ENCODE data around the gene CFAP70.
"Not testable (repeated sequence)": the region's sequence is repeated elsewhere in the genome, so short reads cannot be mapped to it uniquely, and the experiment has no call there.

The CFAP70 gene

GRCh38 chr10:73262880-73263555 is 95.6 kb downstream of the CFAP70 start:
- no peak for DNase-seq
- in situ Hi-C loops (cut with HindIII; ENCODE audit: low pct_ligation_motif_present, low pct_unique_long_range_greater_than_20kb, low sequenced_read_pairs), result no loop called here

DNA sequence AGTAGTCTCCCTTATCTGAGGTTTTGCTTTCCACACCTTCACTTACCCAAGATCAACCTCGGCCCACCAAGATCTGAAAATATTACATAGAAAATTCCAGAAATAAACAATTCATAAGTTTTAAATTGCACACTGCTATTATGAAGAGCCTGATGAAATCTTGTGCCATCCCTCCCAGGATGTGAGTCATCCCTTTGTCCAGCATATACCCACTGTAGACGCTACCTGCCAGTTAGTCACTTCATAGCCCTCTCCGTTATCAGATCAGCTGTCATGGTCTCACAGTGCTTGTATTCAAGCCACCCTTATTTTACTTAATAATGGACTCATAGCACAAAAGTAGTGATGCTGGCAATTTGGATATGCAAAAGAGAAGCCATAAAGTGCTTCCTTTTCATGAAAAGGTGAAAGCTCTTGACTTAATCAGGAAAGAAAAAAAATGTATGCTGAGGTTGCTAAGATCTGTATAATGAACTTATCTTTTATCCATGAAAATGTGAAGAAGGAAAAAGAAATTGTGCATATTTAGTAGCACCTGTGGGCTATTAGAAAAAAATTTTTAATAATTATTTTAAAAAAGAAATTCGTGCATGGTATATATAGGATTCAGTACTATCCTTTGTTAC is 96.4 kb downstream of the CFAP70 start:
- in situ Hi-C loops (cut with HindIII; ENCODE audit: low pct_ligation_motif_present, low pct_unique_long_range_greater_than_20kb, low sequenced_read_pairs), result no loop called here

GRCh38 chr10:73261362-73261995 is 97.2 kb downstream of the CFAP70 start:
- in situ Hi-C loops (cut with HindIII; ENCODE audit: low pct_ligation_motif_present, low pct_unique_long_range_greater_than_20kb, low sequenced_read_pairs), result no loop called here

More for the DNA sequence above, 96.4 kb downstream of the CFAP70 start:
- DNase-seq, result peak; percentile 95

GRCh38 chr10:73258612-73259011 is 100.1 kb downstream of the CFAP70 start:
- in situ Hi-C loops (cut with HindIII; ENCODE audit: low pct_ligation_motif_present, low pct_unique_long_range_greater_than_20kb, low sequenced_read_pairs); DNase-seq: not testable (repeated sequence)

More at GRCh38 chr10:73261362-73261995, 97.2 kb downstream of the CFAP70 start:
- no peak for DNase-seq

DNA sequence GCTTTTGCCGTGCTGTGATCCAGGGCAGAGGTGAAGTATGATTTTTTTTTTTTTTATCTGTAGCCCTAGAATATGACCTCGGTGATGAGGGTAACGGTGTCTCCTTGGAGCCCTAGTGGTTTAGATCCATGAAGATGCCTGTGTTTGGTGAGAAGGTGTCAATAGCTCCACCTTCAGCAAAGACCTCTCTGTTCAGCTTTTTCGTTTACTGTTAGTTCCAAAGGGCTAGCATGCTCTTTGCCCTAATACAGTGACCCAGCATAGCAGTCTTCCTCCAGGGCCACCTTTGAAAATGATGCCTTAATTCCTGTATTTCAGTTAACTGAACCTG is 105.5 kb downstream of the CFAP70 start:
- in situ Hi-C loops (cut with HindIII; ENCODE audit: low pct_ligation_motif_present, low pct_unique_long_range_greater_than_20kb, low sequenced_read_pairs), result no loop called here
- DNase-seq, result peak; percentile 40

DNA sequence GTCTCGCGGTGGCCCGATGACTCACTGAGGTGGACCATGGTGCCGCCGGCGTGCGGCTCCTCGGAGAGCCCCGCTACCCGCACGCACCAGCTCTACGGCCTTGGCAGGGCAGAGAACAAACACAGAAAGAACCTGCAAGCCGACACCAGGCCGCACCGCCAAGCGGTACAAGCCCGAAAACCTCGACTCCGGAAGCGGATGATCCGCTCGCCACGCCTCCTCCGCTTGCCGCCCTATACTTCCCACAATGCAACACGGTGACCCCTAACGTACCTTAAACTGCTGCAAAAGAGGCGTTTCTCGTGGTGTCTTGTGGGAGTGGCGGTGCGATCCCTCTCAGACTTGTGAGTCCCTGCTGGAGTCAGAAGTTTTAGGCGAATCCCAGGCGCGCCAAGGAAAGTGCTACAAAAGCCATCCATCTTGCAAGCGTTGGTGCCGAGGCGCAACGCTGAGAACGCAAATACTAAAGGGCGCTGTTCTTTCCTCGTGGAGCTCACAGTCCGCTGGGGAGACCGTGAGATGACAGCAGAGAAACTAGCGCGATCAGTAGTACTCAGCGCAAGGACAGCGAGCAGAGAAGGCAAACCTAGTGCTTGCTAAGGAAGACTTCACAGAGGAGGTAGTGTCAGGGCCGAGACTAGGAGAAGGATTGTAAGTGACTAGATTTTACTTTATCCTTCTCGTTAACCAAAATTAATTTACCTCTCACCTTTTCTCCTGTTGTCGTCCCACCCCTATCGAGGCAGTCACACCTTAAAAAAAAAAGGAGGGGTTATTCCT is 106.0 kb downstream of the CFAP70 start, which contains the start of gene MRPS16:
MRPS16 (minus strand) TSS at position 200 of the 780 bp plus-strand sequence; CDS start at position 38, 162 bp downstream.
- in situ Hi-C loops (cut with HindIII; ENCODE audit: low pct_ligation_motif_present, low pct_unique_long_range_greater_than_20kb, low sequenced_read_pairs), result no loop called here
- DNase-seq, result peak; percentile 98

DNA sequence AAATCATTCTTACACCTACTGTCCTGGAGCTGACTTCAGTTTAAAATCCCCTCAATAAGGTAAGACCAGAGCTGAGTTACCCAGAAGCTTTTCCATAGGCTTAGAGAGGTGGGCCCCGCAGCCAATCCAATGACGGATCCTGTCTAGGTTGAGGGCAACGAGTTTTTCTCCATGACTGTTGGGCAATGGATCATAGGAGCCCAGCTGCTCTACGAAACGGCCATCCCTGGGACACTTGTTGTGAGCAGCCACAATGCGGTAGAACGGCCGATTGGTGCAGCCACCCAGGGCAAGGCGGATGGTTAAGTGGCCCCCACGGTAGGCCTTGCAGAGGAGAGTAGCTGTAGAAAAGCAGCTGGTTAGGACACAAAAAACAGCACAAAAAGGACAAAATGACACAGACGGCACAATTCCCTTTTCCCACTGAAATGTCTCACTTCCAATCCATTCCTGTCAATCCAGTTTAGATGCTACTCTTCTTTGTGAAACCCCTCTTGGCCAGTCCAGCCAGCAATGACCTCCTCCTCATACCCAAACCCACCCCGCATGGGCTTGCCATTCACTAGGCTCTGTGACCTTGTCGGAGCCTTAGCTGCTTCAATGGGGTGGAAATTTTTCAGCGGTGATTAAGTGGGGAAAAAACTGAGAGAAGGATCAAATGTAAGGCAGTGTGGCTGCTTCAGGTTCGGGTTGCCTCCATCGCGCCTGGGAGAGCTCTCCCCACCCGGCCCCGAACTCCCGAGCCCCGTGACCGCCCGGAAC is 106.8 kb downstream of the CFAP70 start:
- in situ Hi-C loops (cut with HindIII; ENCODE audit: low pct_ligation_motif_present, low pct_unique_long_range_greater_than_20kb, low sequenced_read_pairs), result no loop called here
- peak; percentile 82 for DNase-seq

GRCh38 chr10:73248259-73248724 is 110.4 kb downstream of the CFAP70 start:
- in situ Hi-C loops (cut with HindIII; ENCODE audit: low pct_ligation_motif_present, low pct_unique_long_range_greater_than_20kb, low sequenced_read_pairs), result no loop called here
- DNase-seq, result no peak

DNA sequence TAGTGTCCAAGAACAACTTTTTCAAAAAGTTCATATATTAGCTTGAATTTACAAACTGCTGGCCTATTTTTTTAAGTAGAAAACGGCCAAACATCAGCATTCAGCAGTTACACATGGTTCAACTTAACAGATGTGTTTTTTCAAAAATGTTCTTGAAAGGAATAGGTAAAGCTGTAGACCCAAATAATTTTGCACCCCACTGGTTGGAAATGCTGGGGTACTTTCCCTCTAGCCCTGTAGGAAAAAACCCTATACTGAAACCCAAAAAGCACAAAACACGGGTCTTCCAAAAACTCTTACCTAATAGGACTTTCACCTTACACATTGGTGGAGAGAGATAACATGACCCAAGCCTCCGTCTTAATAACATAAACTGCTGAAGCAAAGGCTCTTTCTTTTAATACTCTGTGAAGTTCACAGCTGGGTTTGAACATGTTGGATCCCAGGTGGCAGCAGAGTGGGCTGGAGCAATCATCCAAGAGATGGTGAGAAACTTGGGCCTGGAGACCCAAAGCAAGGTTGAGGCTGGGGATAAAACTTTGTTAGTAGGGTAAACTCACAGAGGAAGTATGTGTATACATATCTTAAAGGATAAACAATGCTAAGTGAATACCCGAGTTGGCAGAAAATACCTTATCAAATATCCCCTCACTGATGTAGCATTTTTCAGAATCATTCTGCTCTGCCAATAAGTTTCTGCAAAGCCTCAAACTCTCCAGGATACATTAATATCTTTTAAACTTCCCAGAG is 111.0 kb downstream of the CFAP70 start:
- no peak for DNase-seq
- in situ Hi-C loops (cut with HindIII; ENCODE audit: low pct_ligation_motif_present, low pct_unique_long_range_greater_than_20kb, low sequenced_read_pairs), result no loop called here

GRCh38 chr10:73246646-73247508 is 111.8 kb downstream of the CFAP70 start, which contains the start of gene DNAJC9:
TSS of gene DNAJC9 (minus strand) at chr10:73247255. CDS start at chr10:73247189, 66 bp downstream.
- peak; percentile 95 for DNase-seq
- in situ Hi-C loops (cut with HindIII; ENCODE audit: low pct_ligation_motif_present, low pct_unique_long_range_greater_than_20kb, low sequenced_read_pairs), result no loop called here

DNA sequence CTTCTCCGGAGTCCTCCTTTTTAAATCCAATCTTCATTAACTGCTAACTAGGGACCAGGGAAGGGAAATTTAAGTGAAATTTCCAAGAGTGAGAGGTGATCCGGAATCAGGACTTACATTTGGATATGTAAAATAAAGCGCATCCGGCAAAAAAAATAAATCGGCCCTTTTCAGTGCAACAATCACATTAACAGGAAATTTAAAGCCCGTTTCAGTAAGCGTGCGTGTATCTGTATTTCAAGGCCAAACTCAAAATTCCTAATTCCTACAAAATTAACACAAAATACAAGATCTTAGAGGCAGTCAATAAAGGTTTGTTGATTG is 112.4 kb downstream of the CFAP70 start:
- DNase-seq, result no peak
- in situ Hi-C loops (cut with HindIII; ENCODE audit: low pct_ligation_motif_present, low pct_unique_long_range_greater_than_20kb, low sequenced_read_pairs), result no loop called here

GRCh38 chr10:73244866-73245477 is 113.7 kb downstream of the CFAP70 start:
- in situ Hi-C loops (cut with HindIII; ENCODE audit: low pct_ligation_motif_present, low pct_unique_long_range_greater_than_20kb, low sequenced_read_pairs), result no loop called here

GRCh38 chr10:73239908-73240307 is 118.8 kb downstream of the CFAP70 start:
- DNase-seq, result no peak
- in situ Hi-C loops (cut with HindIII; ENCODE audit: low pct_ligation_motif_present, low pct_unique_long_range_greater_than_20kb, low sequenced_read_pairs), result no loop called here

More at GRCh38 chr10:73244866-73245477, 113.7 kb downstream of the CFAP70 start:
- no peak for DNase-seq

GRCh38 chr10:73238990-73239566 is 119.6 kb downstream of the CFAP70 start:
- DNase-seq, result no peak
- in situ Hi-C loops (cut with HindIII; ENCODE audit: low pct_ligation_motif_present, low pct_unique_long_range_greater_than_20kb, low sequenced_read_pairs), result no loop called here

- in situ Hi-C loops (cut with HindIII; ENCODE audit: low pct_ligation_motif_present, low pct_unique_long_range_greater_than_20kb, low sequenced_read_pairs), result no loop called here
- DNase-seq, result no peak
These were observed 124.0 kb downstream of the CFAP70 start for GRCh38 chr10:73234695-73235094.

GRCh38 chr10:73233883-73234282 is 124.8 kb downstream of the CFAP70 start:
- DNase-seq, result no peak
- in situ Hi-C loops (cut with HindIII; ENCODE audit: low pct_ligation_motif_present, low pct_unique_long_range_greater_than_20kb, low sequenced_read_pairs), result no loop called here
